ENCODE measurements around the gene EPM2A.

EPM2A gene

DNA sequence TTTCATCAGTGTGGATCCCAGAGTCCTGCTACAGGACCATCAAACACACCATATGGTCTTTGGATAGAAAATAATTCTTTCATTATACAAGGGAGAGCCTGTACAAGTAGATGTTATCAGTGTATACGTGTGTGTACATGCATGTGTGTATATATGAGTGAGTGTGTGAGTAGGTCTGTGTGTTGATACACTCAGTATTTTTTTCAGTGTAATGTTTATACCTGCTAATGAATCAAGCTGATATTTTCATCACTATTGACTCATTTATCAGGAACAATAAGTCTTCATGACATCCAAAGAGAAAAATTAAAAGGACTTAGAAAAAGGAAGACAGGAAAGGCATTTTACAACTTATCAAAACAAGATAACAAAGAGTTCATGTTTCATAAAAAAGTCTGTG, 66.5 kb downstream of the EPM2A start:
- no peak for DNase-seq

DNA sequence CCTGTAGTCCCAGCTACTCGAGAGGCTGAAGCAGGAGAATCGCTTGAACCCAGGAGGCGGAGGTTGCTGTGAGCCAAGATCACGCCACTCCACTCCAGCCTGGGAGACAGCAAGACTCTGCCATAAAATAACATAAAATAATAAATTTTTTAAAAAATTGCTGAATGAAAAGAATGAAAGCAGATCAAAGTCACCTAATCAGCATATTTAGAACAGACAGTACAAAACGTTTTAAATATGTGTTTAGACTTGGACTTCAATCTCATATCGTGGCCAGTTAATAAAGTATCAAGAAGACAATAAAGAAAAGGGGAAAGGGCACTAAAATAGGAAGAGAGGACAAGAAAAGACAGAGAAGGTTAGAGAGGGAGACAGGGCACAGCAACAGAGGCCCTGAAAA, 74.6 kb downstream of the EPM2A start:
- no peak for DNase-seq

DNA sequence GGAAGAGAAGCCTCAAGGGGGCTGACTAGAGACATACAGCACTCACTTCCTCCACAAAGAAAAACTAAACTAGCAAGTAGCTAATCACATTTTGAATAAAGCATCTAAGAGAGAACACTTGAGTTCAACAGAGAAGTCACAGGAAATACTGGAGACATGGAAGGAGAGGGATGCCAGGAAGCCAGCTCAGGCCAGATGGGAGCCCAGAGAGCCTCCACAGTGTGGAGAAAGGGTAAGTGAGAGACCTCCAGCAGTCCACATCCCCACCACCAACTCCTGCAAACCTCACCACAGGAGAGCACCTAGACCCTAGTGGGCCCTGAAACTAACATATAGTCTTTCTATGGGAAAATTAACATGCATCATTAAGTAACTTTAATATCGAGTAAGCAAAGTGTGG, 79.2 kb downstream of the EPM2A start:
- DNase-seq: no peak

DNA sequence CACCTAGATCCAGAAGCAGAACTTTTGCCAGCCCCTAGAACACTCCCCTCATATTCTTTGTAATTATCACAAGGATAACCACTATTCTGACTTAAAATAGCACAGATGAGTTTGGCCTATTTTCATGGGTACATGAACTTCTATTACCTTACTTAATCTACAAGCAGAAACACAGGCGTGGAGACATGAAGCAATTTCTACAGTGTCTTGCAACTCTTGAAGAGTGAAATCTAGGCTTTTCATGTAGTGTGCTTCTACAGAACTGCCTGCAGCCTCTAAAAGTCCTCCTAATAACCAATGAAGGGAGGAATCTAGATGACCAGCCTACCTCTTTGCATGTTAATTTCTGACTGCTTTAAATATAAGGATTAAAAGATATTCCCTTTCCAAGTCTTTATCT, 82.7 kb downstream of the EPM2A start:
- DNase-seq: no peak

DNA sequence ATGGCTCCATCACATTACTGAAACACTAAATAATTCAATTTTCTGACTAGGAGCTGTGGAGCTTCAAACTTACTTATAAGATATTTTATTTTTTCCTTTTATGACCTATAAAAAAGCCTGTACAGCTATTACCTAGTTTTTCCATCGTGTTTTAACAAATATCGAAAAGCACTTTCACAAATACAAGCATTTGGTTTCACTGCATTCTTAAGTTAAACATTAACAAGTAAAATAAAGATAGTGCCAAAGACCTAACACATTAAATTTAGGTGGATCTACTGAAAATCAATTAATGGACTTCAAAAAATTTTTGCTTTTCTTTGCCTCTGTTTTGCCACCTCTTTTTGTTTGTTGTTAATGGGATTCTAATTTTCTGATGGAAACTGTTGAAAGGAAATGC, 83.3 kb downstream of the EPM2A start:
- no peak for DNase-seq

DNA sequence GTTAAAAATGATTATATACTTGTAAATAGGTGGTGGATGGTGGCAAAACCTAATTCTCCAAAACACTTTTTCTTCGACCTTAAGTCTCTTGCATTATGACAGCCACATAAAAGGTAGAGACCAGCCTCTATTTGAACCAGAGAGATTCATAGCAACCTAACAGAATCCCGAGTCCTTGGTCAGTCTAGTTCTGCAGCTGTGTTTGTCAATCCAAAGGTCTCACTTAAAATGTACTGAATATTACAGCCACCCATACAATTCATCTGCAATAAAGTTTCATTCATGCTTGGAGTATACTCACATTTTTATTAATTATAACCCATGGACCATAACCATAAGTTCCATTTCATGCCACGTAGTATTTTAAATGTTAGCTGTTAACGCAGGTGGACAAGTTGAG, 87.2 kb downstream of the EPM2A start:
- DNase-seq: no peak

DNA sequence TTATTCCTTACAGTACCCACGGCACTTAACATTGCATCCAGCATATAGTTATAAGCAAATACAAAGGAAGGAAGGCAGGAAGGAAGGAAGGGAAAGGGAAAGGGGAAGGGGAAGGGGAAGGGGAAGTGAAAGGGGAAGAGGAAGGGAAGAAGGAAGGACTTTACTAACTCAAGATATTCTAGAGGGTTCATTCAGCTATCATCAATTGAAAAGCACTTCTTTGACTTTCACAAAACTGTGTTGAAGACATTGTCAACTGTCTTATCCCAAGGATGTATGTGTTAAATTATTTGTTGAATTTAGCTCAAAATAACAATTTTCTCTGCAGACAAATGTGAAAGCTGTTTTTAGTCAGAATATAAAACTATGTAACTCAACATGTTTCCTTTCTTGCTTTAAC, 87.7 kb downstream of the EPM2A start:
- DNase-seq: no peak

DNA sequence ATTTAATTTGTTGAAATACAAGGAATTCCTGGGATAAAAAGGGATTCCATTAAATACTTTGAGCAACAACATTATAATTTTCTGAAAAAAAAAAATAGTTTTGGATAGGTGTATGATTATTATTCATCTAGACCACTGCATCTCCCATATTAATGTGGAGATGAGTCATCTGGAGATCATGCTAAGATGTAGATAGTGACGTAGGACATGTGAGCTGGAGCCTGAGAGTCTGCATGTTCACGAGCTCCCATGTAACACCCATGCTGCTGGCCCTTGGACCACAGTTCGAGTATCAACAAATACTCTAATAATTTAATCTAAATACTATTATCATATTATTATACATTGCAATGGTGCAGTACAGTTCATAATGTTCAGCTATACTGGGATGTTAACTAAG, 91.6 kb downstream of the EPM2A start:
- DNase-seq: no peak

DNA sequence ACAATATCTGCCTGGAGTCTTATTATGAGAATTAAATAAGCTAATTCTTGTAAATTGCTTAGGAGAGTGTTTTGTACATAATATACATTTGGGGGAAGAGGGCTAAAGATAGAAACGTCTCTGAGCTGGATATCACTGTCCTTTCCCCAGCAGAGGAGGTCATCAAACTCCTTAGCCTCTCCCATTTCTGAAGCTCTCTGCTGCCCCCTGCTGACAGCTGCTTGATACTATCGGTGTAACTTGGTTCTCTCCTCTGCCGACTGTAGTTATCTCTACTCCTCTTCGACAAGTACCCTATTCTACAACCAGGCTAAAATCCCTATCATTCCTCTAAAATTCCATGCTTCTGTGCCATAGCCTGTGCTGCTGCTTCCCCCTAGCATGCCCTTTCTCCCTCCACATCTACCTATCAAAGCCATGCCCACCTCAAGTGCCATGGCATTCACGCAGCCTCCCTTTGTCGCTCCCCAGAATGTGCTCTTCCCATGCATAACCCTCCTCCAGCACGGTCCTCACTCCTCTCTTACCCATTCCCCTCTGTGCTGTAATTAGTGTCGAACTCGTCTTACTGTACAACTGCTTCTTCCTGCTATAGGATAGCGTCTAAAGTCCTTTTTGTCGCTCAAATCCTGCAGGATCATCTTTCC, 101.2 kb downstream of the EPM2A start:
- peak; percentile 34 for DNase-seq

DNA sequence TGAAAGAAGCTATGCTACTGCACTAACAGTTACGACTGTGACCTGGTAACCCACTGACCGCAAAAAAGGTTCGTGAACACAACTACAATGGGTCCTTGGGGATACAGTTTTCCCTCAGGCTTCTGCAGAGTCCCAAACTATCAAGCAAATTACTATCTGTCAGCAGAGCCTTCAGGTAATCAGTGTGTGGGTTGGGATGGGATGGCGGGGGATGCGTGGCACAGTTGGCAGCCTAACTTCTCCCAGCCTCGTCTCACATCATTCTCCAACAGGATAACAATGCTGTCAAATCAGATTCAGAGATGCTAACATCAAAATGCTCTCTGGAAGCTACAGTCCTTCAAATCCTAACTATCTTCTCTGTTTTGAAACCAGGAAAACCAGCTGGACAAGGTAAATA, 102.3 kb downstream of the EPM2A start:
- DNase-seq: no peak

DNA sequence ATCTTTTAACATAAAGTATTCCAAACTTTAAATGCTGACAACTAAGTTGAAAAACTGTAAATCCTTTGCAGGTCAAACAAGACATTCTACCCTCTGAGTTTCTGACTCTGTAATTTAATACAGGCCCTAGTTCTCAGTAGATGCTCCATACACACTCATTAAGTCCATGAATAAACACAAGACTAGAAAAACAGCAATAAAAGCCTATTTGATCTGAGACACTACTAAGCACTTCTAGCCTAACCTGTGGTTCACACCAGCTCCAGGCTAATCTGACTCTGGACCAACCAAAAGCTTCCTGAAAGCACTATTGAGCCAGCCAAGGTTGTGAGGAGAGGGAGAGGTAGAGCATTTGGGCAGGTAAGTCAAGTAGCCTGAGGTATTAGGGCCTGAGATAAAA, 103.9 kb downstream of the EPM2A start:
- no peak for DNase-seq

DNA sequence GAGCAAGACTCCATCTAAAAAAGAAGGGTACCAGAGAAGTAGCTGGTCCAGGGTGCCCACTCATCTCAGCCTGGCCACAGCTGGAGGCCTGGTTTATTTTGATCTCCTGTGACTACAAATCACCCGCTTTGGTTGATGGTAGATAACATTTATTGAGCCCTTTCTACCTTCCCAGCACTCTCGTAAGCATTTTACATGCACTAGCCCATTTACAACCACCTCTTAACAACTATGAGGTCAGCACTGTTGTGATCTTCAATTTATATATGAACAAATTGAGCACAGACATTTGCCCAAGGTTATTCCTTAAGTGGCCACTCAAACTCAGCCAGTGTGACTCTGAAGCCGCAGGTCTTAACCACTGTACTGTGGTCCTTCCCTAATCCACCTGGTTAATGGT, 104.7 kb downstream of the EPM2A start:
- DNase-seq: no peak

DNA sequence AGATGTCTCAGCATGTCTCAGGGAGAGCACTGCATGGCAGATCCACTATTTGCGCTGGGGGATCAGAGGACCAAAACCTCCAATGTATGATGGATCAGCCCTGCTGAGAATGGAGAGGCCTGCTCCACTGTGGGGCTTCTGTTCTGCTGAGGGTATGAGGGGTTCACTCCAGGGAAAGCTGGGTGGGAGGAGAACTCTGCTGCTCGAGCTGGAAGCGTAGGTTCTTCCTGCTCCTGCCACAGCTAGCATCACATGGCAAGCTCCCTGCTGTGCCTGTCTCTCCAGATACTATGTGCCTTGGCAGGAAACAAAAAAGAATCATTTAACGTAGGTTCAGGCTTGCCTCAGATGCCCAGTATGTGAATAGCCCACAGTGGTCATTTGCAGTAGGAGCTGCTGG, 105.8 kb downstream of the EPM2A start:
- no peak for DNase-seq

DNA sequence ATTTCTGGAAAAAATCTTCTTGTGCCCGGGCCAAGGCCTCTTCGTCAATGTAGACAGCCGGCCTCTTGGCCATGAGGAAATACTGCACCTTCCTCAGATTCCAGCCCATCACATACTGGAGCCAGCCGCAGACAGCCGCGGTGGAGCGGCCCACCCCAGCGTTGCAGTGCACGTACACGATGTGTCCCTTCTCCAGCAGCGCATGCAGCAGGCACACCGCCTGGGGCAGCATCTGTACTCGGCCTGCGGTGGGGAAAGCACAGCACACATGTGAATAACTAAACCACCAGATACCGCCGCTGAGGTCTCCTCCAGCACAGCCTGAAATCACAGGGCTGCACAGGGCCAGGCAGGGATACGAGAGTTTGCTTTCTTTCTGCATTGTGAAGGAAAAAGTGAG, 107.9 kb downstream of the EPM2A start:
- no peak for DNase-seq

DNA sequence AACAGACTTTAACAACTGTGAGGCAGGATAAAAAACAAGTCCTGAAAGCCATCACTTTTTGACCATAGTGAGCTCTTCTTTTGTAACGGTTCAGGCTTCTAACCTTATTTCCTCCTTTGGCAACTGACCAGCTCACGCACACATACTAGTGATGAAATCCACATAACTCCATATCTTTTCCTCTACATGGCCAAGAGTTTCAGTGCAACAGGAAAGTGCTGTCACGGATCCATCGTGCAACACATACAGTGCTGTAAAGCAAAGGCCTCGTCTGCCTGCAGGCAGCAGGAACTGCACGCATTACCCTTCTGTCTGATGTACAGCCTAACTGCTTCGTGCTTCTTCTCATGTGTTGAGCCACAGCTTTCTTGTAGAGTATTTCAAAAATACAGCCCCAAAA, 108.5 kb downstream of the EPM2A start:
- no peak for DNase-seq

DNA sequence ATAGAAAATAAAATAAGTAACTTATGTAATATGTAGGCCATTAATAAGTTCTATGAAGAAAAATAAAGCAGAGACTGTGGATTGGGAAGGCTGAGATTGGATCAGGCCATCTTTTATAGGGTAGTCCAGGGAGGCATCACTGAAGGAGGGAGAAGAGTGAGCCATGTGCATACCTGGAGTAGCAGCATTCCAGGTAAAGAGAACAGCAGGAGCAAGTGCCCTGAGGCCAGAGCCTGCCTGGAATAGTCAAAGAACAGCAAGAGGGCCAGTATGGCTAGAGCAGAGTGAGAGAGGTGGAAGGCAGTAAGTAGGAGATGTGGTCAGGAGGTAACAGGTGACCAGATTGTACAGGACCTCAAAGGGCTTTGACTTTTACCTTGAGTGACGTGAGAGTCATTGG, 112.1 kb downstream of the EPM2A start:
- DNase-seq: no peak

DNA sequence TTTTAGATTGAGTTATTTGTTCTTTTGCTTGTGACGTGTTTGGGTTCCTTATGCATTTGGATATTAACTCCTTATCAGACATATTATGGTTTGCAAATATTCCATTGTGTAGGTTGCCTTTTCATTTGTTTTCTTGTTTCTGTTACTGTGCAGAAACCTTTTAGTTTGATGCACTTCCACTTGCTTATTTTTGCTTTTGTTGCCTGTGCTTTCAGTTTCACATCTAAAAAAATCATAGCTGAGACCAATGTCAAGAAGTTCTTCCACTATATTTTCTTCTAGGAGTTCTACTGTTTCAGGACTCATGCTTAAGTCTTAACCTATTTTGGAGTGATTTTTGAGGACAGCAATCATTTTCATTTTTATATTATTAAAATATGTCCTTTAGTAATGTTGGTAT, 113.5 kb downstream of the EPM2A start:
- no peak for DNase-seq

DNA sequence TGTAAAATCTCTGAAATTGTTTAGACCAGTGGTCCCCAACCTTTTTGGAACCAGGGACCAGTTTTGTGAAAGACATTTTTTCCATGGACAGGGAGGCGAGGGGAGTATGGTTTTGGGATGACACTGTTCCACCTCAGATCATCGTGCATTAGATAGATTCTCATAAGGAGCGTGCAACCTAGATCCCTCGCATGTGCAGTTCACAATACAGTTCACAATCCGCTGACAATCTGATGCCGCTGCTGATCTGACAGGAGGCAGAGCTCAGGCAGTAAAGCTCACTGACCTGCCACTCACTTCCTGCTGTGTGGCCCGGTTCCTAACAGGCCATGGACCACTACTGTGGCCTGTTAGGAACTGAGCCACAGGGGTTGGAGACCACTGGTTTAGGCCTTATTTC, 115.2 kb downstream of the EPM2A start:
- no peak for DNase-seq

DNA sequence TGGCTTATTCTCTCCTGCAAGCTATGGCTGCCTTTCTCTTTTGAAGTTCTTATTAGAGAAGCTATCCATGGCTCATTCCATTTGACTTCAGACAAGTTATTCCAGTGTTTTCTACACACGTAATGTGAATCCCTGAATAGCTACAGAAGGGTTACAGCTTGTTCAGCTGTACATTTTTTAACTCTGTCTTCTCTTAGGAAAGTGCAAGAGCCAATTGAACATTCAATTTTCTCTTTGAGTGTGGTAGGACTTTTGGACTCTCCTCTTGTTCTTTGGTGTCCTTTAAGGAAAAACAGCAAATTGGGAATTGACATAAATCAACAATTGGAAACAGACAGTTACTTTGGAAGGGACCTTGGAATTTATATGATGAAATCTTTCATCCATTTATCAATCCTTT, 125.8 kb downstream of the EPM2A start:
- no peak for DNase-seq

DNA sequence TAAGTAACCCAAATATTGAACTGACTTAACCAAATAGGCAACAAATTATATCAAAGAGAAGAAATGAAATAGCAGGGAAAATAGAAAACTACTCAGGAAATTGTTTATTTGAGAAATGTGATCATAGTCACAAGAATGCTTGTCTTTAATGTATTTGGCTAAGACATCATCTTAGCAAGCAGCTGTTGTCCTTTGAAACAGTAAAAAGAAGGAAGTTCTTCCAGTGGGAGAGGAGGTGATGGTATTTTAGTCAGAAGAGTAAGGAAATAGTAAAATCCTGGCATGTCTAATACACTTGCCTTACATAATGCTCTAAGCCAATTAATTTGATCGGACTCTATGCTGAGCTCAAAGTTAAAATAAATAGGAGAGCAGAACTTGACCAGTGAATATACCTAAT, 126.5 kb downstream of the EPM2A start:
- DNase-seq: no peak

DNA sequence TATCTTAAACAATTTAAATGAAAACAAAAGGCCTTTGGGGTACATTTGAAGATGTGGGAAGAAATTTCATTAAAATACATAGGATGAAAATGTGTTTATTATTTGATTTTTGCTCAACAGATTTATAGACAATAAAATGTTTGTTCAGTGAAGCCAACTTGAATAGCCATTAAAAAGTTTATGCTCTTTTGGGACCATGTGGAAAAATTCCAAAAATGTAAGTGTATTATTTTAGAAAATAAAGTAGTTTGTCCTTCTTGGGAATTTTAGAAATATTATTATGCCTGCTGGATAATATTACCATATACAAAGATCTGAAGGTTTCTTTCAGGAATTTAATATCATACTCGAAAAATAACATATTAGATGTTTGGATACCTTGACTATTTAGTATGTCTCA, 131.3 kb downstream of the EPM2A start:
- no peak for DNase-seq

DNA sequence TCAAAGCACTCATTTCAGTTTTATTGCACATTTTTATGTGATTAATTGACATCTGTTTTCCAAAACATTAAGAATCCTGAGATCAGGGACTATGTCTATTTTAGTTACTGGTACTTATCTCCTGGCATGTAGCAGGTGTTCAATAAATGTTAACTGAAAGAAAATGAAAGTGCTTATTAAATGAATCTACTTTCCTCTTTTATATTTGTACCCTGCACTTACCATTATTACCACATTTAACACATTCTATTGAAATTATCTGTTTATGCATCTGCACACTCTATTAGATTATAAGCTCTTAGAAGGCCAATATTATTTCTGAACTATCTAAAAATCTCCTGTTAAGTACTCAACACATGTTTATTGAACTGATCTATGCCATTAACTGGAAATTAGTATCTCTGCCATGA, 131.9 kb downstream of the EPM2A start:
- no peak for DNase-seq

DNA sequence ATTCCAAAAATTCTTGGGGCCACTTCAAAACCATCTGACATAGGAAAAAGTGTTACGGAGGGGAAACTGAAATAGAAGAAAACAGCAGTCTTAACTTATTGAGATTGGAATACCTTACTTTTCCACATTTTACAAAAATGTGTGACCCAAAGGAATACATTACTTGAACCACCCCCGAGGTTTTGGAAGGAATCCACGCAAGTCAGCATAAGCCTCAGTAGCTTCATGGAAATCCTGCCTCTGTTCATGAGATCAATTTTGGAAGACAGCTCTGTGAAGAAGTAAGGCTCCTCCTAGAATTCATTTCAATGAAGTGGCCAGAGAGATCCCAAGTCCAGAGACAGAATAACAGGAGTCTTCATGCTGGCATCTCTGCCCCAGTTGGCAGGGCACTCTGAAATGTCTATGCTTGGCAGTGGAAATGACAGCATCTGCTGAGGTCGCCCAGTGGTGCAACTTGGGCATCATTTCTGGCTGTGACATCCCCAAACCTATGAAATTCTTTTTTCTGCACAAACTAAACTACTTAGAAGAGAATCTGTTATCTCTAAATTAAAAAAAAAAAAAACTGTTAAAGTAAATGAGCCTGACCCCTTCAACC, 132.5 kb downstream of the EPM2A start:
- no peak for DNase-seq

DNA sequence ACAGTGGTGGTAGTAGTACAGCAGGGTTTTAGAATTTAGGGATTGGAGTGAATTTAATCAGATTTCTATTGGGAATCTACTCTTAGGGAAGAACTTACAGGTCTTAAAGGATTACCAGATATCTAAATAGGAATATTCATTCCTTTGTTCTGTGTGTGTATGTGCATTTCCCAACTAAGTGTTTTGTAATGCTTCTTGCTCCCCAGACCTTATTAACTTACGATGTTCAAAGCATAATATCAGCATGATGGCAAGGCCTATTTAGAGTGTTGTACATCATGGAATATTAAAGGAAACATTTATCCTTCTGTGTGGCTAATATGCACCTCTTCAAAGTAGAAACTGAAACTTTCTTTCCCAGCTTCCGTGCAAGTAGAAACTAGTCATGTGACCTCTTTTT, 133.9 kb downstream of the EPM2A start:
- DNase-seq: no peak

DNA sequence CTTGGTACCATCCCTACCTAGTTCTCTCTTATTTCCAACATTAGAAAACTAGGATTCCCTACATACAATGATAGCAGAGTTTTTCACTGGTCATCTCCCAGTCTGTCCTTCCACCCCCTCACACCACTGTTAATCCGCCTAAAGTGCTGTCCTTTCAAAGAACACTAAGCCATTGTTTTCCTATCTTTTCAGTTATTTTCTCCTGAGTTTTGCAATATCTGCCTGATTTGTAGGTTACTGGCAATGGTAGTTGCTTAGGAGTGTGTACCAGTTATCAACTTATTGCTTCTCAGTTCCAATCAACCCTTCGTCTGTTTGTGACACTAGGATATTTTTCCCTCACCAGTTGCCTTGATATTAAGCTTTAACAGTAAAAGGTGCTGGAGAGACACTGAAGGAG, 135.0 kb downstream of the EPM2A start:
- no peak for DNase-seq

DNA sequence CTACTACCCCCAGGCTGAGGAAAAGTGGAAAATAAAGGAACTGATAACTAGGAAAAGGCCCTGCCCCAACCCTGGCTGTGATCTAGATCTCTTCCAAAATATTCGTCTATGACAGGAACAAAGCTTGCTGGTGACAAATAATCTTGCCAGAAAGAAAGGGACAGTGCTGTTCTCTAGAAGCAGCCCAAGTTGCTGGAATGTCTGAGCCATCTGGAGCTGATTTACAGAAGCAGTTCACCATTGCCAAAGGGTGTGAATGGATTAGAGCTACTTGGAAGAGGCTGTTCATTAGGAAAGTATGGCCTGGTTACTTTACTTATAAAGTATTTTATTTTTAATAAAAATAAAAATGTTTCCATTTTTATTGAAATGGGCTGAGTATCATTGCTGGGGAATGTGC, 146.3 kb downstream of the EPM2A start:
- no peak for DNase-seq
